ENCODE data around the gene LRRTM4.

- TF ChIP-seq CTCF (IDR thresholded peaks at IDR 0.05) (no peak), EP300 (IDR thresholded peaks at IDR 0.05) (no peak), POLR2A (IDR thresholded peaks at IDR 0.05) (no peak), POLR2AphosphoS5 (IDR thresholded peaks at IDR 0.05) (no peak)
These were observed 380.0 kb downstream of the LRRTM4 start for GRCh38 chr2:77142141-77142540.

All from upper lobe of left lung (tissue), 4 donors.